Kasumi-1 (cell line): ENCODE measurements around the gene PPP1R3E.

ENCODE experiments used
- DNase-seq, 2 experiments: peaks; one replicate each; lab custom pipeline; 2025; lab: John Stamatoyannopoulos, UW

Gene PPP1R3E

DNA sequence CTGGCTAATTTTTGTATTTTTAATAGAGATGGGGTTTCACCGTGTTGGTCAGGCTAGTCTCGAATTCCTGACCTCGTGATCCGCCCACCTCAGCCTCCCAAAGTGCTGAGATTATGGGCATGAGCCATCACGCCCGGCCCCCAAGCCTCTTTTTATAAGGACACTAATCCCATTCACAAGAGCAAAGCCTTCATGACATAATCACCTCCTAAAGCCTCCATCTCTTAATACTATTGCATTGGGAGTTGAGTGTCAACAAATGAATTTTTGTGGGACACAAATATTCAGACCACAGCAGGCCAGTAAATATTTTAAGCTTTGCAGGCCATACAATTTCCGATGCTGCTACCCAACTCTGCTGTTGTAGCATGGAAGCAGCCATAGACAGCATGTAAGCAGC lies 54.1 kb downstream of the PPP1R3E start:
- DNase-seq = no peak
